Ishikawa (cell line): ENCODE results near the gene CACNA2D3.

Experiments used
- CEBPB ChIP-seq: IDR thresholded peaks from 2 replicates; pipeline ENCODE4 v1.6.1; 2012
- CREB1 ChIP-seq: IDR thresholded peaks from 2 replicates; pipeline ENCODE4 v1.6.1; 2012; ENCODE audit warnings: low read depth
- EGR1 ChIP-seq: IDR thresholded peaks from 2 replicates; pipeline ENCODE4 v1.6.1; 2012
- EP300 ChIP-seq: IDR thresholded peaks from 2 replicates; pipeline ENCODE4 v1.6.1; 2012; ENCODE audit warnings: borderline replicate concordance
- MAX ChIP-seq: IDR thresholded peaks from 2 replicates; pipeline ENCODE4 v1.6.1; 2012
- NFIC ChIP-seq: IDR thresholded peaks from 2 replicates; pipeline ENCODE4 v1.6.1; 2012
- RAD21 ChIP-seq: IDR thresholded peaks from 2 replicates; pipeline ENCODE4 v1.6.1; 2012; ENCODE audit warnings: low read depth
- REST ChIP-seq: IDR thresholded peaks from 2 replicates; pipeline ENCODE4 v1.6.1; 2012; ENCODE audit warnings: low read depth, mild to moderate bottlenecking
- TAF1 ChIP-seq: IDR thresholded peaks from 2 replicates; pipeline ENCODE4 v1.6.1; 2012; ENCODE audit warnings: low read depth, mild to moderate bottlenecking
- TCF12 ChIP-seq: IDR thresholded peaks from 2 replicates; pipeline ENCODE4 v1.6.1; 2012; ENCODE audit warnings: low read depth
- TEAD4 ChIP-seq: IDR thresholded peaks from 2 replicates; pipeline ENCODE4 v1.6.1; 2012
- USF1 ChIP-seq: IDR thresholded peaks from 2 replicates; pipeline ENCODE4 v1.6.1; 2012
- YY1 ChIP-seq: IDR thresholded peaks from 2 replicates; pipeline ENCODE4 v1.6.1; 2012; ENCODE audit warnings: low read depth
- ZBTB7A ChIP-seq: IDR thresholded peaks from 2 replicates; pipeline ENCODE4 v1.6.1; 2012; ENCODE audit warnings: low read depth

- TF ChIP-seq RAD21, result no peak
- TF ChIP-seq NFIC, result no peak
- TF ChIP-seq EGR1, result no peak
- no peak for TF ChIP-seq REST
- no peak for TF ChIP-seq TCF12
- no peak for TF ChIP-seq YY1
- no peak for TF ChIP-seq TAF1
- TF ChIP-seq MAX, result no peak
- no peak for TF ChIP-seq EP300
- TF ChIP-seq USF1, result no peak
- TF ChIP-seq ZBTB7A, result no peak
- TF ChIP-seq TEAD4, result no peak
- no peak for TF ChIP-seq CREB1
- TF ChIP-seq CEBPB, result no peak
These were observed 952.4 kb downstream of the CACNA2D3 start for GRCh38 chr3:55074796-55075195.
